ENCODE measurements around the gene SLC25A5. TPM values are rescaled to one million over a fixed set of nuclear protein-coding genes. Genes with fewer than 3 reads are reported as not detected.

Gene SLC25A5
- total RNA-seq, 4 donors from 2014 or later: 110 to 269 (median 202) TPM

Small RNA genes within 50 kb of the gene (small RNA-seq; reads per million reads assigned to genes)
- gene RNU1-67P (not detected), gene RNY3P16 (not detected)

Other genes with a start within 250 kb of the SLC25A5 start
- gene PGRMC1, start 232.2 kb upstream of the SLC25A5 start, total RNA-seq: 100 to 1,000 TPM; 136 to 177 (median 153) TPM
- 10 to 100 TPM in 2 of 4 donors, 1 to 10 TPM in 2; 2.6 to 19.2 (median 9.9) TPM for gene SLC25A43, start 69.1 kb upstream of the SLC25A5 start, total RNA-seq
- 10 to 100 TPM; 20.6 to 42.0 (median 33.7) TPM for gene STEEP1, start 97.0 kb downstream of the SLC25A5 start, total RNA-seq
- gene UBE2A, start 106.1 kb downstream of the SLC25A5 start, total RNA-seq: 10 to 100 TPM; 29.8 to 70.3 (median 41.3) TPM
- 1 to 10 TPM; 6.1 to 9.5 (median 7.9) TPM for gene NKRF, start 138.0 kb downstream of the SLC25A5 start, total RNA-seq
- gene SEPTIN6, start 224.7 kb downstream of the SLC25A5 start, total RNA-seq: 10 to 100 TPM in 3 of 4 donors, 1 to 10 TPM in 1; 6.1 to 15.0 (median 14.6) TPM